HG03045 (cell line): Measurements from ENCODE around the gene DNASE1L1.

ENCODE experiments used
- ATAC-seq: cut with Tn5 transposase; IDR thresholded peaks from one replicate; pipeline ENCODE4 v1.9.1; 2021; ENCODE audit warnings: mild to moderate bottlenecking, moderate library complexity; ENCODE audit not compliant: unreplicated experiment

Gene DNASE1L1

DNA sequence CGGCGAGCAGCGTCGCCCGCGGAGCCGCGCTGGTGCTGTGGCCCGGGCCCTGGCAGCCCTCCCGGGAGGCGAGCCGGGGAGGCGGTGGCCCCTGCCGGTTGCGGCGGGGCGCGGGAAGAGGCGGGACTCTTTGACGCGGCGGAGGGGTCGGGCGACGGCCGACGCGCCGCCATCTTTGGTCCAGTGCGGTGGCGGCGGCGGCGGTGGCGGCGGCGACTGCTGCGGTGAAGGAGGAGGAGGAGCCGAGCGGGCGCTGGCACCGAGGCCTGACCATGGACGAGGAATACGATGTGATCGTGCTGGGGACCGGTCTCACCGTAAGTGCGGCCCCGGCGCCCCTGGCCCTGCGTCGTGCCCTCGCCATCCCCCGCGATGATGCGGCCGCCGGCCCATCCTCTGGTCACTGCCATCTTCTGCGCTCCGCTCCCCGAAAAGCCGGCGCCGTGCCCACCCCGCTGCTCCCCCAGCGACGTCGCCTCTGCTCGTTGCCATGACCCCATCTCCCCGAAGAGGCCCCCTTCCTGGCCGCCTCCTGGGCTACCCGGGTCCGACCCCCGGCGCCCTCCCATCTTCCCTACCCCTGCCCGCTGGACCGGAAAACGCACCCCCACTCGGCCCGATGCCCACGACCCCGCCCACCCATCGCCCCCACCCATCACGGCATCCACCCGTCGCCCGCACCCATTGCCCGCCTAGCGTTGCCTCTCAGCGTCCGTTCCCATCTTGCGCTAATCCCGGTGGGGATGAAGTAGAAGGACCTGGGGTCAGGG is 28.1 kb upstream of the DNASE1L1 start, which contains the start of gene GDI1:
Gene GDI1, plus strand, starts transcription at position 172 of the 770 bp plus-strand sequence. Its CDS starts 101 bp downstream, at position 273.
- ATAC-seq: peak; percentile 40

DNA sequence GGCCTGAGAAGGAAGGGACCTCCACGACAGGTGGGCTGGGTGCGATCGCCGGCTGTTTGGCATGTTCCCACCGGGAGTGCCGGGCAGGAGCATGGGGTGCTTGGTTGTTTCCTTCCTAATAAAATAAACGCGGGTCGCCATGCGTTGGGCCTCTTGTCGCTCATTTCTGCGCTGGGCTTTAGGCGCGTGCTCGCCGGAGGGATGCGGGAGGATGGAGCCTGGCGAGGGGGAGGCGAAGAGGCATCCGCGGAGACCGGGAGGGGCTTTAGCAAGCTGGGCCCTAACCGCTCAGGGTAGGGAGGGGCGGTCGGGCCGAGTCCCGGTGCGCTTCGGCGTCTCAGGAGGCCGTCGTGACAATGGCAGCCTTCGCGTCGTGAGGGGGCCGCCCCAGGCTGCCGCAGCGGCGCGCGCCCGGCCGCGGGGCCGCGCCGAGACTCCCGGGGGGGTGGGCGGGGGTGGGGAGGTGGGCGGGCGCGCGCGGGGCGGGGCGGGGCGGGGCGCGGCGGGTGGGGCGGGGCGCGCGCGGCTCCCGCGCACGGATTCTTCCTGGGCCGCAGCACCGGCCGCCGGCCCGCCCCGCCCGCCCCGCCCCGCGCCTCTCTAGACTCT is 27.4 kb upstream of the DNASE1L1 start:
- ATAC-seq: peak; percentile 46

DNA sequence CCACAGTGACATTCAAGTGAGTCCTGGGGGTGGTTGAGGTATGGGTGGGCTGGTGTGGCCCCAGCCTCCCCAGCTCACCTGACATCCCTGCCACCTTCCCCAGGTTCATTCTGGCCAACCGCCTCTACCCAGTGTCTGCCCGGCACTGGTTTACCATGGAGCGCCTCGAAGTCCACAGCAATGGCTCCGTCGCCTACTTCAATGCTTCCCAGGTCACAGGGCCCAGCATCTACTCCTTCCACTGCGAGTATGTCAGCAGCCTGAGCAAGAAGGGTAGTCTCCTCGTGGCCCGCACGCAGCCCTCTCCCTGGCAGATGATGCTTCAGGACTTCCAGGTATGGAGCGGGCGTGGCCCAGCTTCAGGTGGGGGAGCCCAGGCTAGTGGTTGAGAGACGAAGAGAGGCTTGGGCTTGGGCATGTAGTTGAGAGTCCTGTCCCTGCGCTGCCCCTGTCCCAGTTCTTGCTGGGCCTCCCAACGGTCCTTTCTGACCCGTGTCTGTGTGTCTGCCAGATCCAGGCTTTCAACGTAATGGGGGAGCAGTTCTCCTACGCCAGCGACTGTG is 26.2 kb upstream of the DNASE1L1 start:
- no peak for ATAC-seq

DNA sequence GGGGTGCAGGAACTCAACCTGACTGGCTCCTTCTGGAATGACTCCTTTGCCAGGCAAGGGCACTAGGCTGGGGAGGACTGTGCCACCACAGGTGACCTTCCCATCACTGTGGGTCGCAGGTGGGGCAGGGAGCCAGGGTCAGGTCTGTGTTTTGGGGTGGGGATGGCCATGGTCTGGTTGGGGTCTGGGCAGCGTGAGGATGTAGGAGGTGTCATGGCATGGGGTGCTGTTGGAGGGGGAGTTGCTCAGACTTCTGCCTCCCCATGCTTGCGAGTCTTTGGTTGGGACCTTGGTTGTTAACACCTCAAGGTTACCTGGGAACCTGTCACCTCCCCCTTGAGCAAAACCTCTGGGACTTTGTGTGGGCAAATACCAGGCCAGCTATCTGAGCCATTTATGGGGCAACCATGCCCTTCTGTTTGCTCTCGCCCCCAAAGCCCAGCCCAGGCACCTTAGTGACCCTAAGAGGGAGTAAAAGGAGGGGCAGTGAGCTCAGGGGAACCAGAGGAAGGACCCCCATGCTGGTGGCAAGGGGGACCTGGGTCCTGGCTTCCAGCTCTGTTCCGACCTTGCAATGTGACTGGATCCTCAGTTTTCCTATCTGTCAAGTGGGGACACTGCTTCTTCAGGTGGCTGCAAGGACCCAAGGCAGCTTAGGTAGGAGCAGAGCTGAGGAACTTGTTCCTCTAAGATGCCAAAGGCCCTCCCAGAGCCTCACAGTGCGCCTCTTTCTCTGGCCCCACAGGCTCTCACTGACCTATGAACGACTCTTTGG is 25.5 kb upstream of the DNASE1L1 start:
- ATAC-seq: no peak

DNA sequence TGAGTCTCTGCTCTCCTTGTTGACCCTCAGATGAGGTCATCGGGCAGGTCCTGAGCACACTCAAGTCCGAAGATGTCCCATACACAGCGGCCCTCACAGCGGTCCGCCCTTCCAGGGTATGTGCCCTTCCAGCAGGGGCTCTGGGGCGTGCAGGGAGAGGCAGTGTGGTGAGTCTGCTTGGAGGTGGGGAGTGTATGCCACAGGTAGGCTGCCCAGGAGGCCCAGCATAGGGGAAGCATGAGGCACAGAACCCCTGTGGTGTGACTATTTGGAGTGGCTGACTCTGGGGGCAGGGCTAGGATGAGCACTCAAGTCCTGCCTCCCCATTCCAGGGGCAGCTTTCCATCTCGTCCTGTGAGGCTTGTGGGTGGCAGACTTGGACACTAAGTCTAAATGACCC is 24.6 kb upstream of the DNASE1L1 start:
- no peak for ATAC-seq

DNA sequence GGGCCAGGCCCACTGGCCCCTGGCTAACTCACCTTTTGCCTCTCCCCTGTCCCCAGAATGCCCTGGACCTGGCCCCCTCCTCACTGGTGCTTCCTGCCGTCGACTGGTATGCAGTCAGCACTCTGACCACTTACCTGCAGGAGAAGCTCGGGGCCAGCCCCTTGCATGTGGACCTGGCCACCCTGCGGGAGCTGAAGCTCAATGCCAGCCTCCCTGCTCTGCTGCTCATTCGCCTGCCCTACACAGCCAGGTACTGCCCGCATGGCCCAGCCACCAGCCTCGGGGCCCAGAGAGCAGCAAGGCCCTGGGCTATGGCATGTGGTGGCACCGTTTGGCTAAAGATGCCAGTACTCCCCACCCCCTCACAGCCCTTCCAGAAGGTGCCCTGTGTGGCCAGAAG is 23.2 kb upstream of the DNASE1L1 start:
- ATAC-seq: no peak

DNA sequence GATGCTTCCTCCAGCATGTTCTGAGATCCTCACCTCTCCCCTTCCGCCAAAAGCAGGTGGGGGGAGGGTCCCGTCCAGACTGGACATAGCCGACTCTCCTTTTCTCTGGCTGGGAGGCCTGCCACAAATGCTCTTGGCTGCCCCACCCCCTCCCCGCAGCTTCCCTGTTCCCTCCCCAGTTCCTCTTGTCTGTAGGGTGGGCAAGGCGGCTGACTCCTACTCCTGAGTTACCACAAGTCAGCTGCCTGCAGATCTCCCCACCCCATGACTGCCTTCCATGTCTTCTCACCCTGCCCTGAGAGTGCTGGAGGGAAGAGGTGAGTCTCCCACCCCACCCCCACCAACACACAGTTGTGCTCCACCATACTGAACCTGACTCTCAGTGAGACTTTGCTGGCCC is 22.3 kb upstream of the DNASE1L1 start:
- ATAC-seq: no peak

DNA sequence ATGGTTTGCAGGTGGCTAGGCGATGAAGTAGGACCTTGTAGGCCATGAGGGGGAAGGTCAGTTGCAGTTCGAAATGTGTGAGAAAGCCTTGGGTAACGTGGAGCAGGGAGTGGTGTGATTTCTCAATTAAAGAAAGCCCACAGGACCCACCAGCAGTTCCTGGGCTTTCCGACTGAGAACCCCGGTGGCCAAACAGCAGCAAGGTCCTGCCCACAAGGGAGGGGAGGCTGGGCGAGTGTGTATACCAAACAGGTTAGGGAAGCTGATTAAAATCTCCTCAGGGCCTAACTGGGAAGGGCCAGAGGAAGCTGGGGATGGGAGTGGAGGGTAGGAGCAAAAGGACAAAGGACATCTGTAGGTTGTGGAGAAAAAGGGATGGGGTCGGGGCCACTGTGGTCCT is 21.9 kb upstream of the DNASE1L1 start:
- no peak for ATAC-seq

DNA sequence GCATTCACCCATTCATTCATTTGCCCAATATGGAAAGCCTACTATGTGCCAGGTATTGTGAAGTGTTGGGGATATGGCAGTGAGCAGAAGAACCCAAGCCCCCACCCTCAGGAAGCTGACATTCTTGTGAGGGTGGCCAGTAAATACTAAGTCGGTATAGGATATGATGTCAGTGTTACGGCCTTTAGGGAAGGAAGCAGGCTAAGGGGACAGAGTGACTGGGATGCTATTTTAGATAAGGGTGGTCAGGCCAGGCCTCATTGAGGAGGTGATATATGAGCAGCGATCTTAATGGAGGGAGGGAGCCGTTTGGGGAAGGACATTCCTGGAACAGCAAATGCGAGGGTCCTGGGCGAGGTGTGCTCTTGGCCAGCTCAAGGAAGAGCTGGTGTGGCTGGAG is 21.4 kb upstream of the DNASE1L1 start:
- ATAC-seq: no peak

DNA sequence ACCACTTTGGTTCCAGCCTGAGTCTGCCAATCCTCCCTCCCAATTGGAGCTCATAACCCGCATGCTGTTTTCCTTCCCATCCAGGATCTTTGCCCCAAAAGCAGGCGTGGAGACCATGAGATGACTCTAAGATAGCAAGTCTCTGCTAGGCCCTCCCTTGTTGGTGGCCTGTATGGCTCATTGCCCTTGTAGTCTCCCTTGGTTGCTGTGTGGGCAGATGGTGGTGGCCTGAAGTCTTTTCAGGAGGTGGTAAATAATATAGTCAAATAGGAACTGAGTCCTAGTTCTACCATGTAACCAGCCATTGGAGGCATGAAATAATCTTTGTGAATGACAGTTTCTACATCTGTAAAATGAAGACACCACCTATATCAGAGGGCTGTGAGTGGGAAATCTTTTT is 20.7 kb upstream of the DNASE1L1 start:
- ATAC-seq: no peak

DNA sequence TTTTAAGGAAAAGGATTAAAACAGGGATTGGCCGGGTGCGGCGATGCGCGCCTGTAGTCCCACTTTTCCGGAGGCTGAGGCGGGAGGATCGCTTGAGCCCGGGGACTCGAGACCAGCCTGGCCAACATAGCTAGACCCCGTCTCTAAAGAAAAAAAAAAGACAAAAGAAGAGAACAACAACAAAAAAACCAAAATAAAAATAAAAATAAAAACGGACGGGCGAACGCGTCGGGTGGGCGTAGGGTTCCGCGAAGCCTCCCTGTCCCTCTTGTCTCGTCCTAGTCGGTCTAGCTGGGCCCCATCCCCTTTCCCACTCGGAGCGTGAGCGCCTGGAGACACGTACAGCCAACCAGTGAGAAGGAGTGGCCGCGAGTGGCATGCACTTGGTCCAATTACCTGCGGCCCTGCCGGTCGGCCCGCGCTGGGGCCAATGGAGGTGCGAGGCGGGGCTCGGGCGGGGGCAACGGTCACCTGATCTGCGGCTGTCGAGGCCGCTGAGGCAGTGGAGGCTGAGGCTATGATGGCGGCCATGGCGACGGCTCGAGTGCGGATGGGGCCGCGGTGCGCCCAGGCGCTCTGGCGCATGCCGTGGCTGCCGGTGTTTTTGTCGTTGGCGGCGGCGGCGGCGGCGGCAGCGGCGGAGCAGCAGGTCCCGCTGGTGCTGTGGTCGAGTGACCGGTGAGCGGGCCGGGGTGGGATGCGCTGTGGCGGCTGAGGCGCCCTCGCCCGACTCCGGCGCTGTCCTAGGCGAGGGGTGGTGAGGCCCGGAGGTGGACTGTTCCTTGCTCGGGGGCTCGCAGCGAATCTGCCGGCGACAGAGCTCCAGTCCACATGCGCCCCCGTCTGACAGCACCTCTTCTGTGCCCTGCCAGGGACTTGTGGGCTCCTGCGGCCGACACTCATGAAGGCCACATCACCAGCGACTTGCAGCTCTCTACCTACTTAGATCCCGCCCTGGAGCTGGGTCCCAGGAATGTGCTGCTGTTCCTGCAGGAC is 19.4 kb upstream of the DNASE1L1 start, which contains the start of gene ATP6AP1:
Gene ATP6AP1, plus strand, starts transcription at position 502 of the 996 bp plus-strand sequence. Its CDS starts 16 bp downstream, at position 518.
- ATAC-seq: peak; percentile 99

DNA sequence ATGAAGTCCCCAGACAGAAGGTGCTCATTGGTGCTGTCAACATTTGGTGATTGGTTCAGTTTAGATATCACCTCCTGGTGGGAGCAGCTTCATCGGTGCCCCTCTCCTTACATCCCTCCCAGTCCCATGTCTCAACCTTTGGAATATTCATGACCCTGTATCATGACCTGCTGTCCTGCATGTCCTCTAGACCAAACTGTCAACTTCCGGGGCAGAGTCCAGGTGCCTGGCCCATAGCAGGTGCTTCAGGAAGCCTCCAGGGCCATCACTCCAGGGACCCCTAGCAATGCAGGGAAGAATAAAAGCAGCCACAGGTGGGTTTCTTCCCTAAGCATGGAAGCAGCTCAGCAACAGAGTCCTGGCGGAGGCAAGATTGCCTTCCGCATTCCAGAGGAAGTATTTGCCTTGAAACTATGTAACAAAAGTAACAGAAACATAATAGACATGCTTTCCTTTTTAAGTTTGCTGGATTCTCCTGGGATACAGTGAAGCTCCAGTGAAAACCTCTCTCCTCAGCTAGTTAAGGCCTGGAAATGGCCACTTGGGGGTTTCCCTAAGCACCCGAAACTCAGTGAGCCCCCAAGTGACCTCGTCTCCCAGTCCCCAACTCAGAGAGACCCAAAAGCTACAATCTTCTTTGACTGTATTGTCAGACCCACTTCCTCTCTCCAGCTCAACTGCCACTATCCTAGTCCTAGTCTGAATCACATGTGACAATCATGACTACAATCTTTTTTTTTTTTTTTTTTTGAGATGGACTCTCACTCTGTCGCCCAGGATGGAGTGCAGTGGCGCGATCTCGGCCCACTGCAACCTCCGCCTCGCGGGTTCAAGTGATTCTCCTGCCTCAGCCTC is 18.1 kb upstream of the DNASE1L1 start:
- ATAC-seq: no peak

DNA sequence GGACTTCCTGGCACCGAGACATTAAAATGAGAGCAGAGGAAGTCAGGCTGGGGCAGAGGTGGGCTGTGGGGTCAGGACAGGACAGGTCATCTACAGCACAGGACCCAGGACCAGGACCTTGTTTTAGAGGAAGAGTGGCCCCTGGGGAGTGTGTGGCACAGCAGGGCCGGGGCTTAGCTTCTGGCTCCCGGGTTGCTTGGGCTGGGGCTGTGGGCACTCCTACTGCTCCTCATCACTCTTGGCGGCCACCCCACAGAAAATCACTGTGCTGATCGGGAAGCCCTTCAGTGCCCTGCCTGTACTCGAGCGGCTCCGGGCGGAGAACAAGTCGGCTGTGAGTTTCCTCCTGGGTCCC is 11.3 kb upstream of the DNASE1L1 start:
- no peak for ATAC-seq

DNA sequence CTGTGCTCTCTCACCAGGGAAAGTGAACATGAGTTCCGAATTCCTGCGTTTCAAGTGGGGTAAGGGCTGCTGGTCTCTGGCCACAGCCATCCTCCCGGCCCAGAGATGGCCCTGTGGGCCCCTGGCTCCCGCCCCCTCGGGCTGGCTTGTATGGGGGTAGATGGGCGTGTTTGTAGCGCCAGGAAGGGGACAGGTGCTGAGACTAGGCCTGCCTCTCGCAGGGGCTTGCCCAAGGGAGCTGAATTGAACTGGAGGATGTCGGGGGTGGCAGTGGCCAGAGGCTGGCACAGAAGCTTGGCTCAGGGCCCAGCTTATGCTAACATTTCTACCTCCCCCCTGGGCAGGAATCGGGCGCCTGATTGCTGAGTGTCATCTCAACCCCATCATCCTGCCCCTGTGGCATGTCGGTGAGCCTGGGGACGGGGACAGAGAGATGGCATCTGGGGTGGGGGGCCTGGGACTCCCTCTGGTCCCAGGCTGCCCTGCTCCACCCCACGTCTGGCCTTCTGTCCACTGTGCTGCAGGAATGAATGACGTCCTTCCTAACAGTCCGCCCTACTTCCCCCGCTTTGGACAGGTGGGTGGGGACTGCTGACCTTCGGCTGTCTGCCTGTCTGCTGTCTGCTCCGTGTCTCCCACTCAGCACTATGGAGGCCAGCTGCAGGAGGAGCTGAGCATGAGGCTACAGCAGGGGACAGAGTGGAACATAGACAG is 10.8 kb upstream of the DNASE1L1 start:
- no peak for ATAC-seq

DNA sequence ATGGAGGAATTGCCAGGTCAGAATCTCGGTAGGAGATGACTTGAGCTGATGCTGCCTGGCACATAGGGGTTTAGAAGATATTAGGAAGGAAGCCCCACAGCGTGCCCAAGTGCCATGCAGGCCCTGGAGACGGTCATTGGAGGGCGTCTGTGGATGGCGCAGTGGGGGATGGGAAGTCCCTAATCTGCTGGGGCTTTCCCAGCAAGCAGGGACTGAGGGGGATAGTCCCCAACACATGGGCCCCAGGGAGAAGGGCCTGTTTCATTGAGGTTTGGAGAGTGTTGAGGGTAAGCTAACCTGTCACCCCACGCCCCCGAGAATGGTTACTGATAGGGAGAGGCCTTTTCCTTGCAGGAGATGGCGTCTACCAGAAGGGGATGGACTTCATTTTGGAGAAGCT is 10.1 kb upstream of the DNASE1L1 start:
- ATAC-seq: no peak

DNA sequence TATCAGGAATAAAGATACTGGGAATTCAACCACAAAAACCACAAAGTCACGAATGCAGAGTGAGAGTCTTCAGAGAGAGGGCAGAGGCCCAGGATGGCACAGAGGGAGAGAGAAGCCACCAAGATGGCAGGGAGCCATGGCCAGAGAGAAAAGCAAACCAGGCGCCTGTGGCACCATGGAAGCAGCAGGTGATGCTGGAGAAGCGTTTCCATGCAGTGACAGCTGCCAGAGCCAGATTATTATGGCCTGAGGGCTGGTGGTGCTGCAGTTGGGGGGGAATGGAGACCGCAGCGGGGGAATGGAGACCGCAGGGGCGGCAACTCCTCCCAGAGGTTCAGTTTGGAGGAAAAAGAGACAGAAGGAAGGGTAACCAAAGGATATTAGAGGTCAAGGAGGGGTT is 8.1 kb upstream of the DNASE1L1 start:
- ATAC-seq: no peak

DNA sequence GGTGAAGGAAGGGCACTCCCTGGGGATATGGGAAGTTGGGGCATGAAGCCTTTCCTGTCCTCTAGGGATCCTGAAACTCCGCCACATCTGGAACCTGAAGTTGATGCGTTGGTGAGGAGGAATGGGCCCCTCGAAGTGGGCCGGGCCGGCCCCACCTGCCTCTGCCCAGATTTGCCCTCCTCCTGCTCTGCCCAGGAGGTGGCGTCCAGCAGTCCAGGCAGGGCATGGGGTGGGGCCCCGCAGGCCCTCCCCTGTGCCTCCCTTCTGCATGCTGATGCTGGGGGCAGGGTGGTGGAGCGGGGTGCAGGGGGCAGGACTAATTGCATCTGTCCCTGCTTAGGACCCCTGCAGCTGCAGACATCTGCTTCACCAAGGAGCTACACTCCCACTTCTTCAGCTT is 4.1 kb upstream of the DNASE1L1 start:
- no peak for ATAC-seq

DNA sequence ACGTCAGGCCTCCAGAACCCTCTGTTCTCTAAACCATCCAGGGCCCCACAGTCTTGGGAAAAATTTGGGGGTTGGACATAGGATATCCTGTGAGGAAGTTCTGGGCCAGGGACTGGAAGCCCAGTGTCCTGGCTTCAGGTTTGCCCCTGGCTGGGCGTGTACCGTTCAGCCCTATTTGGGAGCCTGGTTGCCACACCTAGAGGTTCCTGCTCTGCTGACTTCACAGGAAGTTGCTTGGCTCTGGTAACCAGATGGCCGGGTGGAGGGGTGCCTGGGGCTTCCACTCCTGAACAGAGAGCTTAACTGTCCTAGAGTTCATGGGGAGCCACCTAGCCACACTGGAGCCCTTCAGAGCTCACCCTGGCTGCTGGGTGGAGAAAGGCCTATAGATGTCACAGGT is 3.4 kb upstream of the DNASE1L1 start:
- ATAC-seq: no peak

DNA sequence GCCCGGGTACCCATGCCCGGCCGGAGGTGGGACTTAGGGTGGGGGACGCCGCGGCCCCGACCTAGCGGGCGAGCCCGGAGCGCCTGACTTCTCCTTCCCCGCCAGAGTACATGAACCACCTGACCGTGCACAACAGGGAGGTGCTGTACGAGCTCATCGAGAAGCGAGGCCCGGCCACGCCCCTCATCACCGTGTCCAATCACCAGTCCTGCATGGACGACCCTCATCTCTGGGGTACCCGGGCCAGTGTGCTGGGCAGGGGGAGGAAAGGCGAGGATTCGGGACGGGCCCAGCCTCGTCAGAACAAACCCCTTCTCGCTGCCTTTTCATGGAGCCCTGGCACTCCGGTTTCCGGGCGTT is 2.9 kb upstream of the DNASE1L1 start:
- peak; percentile 55 for ATAC-seq
